Measurements from ENCODE around the gene AKAP10.

Gene AKAP10

GRCh38 chr17:19992803-19993713 is 15.4 kb upstream of the AKAP10 start:
- no peak overlapping the region for H3K4me3 ChIP-seq (ENCODE audit: low read length)
- TF ChIP-seq, protein P1, sequence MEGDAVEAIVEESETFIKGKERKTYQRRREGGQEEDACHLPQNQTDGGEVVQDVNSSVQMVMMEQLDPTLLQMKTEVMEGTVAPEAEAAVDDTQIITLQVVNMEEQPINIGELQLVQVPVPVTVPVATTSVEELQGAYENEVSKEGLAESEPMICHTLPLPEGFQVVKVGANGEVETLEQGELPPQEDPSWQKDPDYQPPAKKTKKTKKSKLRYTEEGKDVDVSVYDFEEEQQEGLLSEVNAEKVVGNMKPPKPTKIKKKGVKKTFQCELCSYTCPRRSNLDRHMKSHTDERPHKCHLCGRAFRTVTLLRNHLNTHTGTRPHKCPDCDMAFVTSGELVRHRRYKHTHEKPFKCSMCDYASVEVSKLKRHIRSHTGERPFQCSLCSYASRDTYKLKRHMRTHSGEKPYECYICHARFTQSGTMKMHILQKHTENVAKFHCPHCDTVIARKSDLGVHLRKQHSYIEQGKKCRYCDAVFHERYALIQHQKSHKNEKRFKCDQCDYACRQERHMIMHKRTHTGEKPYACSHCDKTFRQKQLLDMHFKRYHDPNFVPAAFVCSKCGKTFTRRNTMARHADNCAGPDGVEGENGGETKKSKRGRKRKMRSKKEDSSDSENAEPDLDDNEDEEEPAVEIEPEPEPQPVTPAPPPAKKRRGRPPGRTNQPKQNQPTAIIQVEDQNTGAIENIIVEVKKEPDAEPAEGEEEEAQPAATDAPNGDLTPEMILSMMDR (conservative IDR thresholded peaks at IDR 0.05; ENCODE audit: low read depth, low read length), result peak; percentile 66
- peak; percentile 62 for DNase-seq (ENCODE audit: low read depth)

- DNase-seq (ENCODE audit: low read depth), result no peak
- TF ChIP-seq, protein P1 (conservative IDR thresholded peaks at IDR 0.05; ENCODE audit: low read depth, low read length), result no peak
- H3K4me3 ChIP-seq (ENCODE audit: low read length), result no peak overlapping the region
Measured at GRCh38 chr17:19991252-19991885, 13.7 kb upstream of the AKAP10 start.

- H3K4me3 ChIP-seq (ENCODE audit: low read length), result no peak overlapping the region
- DNase-seq (ENCODE audit: low read depth), result no peak
- TF ChIP-seq, protein P1 (conservative IDR thresholded peaks at IDR 0.05; ENCODE audit: low read depth, low read length), result no peak
Measured at GRCh38 chr17:19987897-19988296, 10.3 kb upstream of the AKAP10 start.

DNA sequence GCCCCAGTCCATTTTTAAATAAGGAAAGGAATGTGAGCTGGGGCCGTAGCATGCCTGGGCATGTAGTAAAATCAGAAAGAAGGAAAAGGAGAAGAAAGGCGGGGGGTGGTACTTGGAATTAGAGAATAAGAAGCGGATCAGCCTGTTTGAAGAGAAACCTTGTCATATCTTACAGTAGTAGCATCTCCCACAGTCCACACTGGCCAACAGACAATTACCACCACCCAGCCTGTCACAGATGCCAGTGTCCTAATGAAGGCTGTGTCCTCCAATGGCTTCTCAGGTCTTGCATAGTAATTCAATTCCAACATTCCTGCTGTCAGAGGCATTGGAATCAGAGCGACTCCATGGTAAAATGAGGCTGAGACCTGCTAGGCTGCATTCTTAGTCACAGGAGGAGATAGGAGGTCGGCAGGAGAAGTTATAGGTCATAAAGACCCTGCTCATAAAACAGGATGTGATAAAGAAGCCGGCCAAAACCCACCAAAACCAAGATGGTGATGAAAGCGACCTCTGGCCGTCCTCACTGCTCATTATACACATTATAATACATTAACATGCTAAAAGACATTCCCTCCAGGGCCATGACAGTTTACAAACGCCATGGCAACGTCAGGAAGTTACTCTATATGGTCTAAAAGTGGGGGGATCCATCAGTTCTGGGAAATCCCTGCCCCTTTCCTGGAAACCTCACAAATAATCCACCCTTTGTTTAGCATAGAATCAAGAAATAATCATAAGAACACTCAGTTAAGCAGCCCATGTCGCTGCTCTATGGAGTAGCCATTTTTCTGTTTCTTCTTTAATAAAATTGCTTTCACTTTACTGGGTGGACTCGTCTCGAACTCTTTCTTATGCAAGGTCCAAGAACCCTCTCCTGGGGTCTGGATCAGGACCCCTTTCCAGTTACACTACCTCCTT is 9.6 kb upstream of the AKAP10 start:
- TF ChIP-seq, protein P1 (conservative IDR thresholded peaks at IDR 0.05; ENCODE audit: low read depth, low read length), result no peak
- no peak for DNase-seq (ENCODE audit: low read depth)

GRCh38 chr17:19979917-19980770 is 2.5 kb upstream of the AKAP10 start:
- no peak overlapping the region for H3K4me3 ChIP-seq (ENCODE audit: low read length)
- TF ChIP-seq, protein P1 (conservative IDR thresholded peaks at IDR 0.05; ENCODE audit: low read depth, low read length), result no peak
- DNase-seq (ENCODE audit: low read depth), result no peak

More for the DNA sequence above, 9.6 kb upstream of the AKAP10 start:
- H3K4me3 ChIP-seq (ENCODE audit: low read length), result no peak overlapping the region

GRCh38 chr17:19978805-19979211 is 1.2 kb upstream of the AKAP10 start:
- no peak for DNase-seq (ENCODE audit: low read depth)
- no peak overlapping the region for H3K4me3 ChIP-seq (ENCODE audit: low read length)
- TF ChIP-seq, protein P1 (conservative IDR thresholded peaks at IDR 0.05; ENCODE audit: low read depth, low read length), result no peak

Data from retinal pigment epithelial cell (primary cell).